ENCODE results near the gene TEN1.

The TEN1 gene

DNA sequence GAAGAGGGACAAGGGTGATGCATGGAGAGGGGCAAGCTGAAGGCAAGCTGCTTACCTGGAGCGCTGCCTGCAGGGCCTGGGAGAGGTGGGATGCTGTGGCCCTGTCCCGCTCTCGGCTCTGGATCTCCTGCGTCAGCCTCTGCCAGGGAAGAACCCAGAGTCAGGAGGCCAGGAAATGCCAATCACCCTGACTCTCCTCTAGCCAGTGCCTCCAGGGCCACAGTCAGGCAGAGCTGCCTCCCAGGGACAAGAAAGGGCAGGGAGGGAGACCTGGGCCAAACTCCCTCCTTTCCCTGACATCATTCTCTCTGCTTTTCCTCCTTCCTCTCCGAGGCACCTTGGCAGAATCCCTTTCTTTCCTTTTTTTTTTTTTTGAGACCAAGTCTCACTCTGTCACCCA is 32.9 kb downstream of the TEN1 start (continued):
- TF ChIP-seq BCL11A (tag by site-specific recombination; IDR thresholded peaks at IDR 0.05; ENCODE audit: low read depth) (no peak), GLI2 (tag by site-specific recombination; IDR thresholded peaks at IDR 0.05; ENCODE audit: borderline replicate concordance, low read depth) (no peak), ZNF76 (tag by site-specific recombination; IDR thresholded peaks at IDR 0.05; ENCODE audit: borderline replicate concordance, low read depth) (no peak), ZNF670 (tag by site-specific recombination; IDR thresholded peaks at IDR 0.05; ENCODE audit: low read depth) (no peak), ZNF521 (tag by site-specific recombination; IDR thresholded peaks at IDR 0.05) (no peak), ZSCAN23 (tag by site-specific recombination; IDR thresholded peaks at IDR 0.05) (no peak), ZBTB48 (tag by site-specific recombination; IDR thresholded peaks at IDR 0.05) (no peak)
- TF ChIP-seq, protein P1, sequence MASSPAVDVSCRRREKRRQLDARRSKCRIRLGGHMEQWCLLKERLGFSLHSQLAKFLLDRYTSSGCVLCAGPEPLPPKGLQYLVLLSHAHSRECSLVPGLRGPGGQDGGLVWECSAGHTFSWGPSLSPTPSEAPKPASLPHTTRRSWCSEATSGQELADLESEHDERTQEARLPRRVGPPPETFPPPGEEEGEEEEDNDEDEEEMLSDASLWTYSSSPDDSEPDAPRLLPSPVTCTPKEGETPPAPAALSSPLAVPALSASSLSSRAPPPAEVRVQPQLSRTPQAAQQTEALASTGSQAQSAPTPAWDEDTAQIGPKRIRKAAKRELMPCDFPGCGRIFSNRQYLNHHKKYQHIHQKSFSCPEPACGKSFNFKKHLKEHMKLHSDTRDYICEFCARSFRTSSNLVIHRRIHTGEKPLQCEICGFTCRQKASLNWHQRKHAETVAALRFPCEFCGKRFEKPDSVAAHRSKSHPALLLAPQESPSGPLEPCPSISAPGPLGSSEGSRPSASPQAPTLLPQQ (tag by site-specific recombination; IDR thresholded peaks at IDR 0.05) = no peak

GRCh38 chr17:76013377-76013932 is 34.4 kb downstream of the TEN1 start:
- ChIA-PET CTCF (interaction anchor here (0.5 to 8.4 kb wide), 59 partner anchors 11 to 737 kb away, joined by 3 to 136 read pairs (median 6); partner anchors contain the start of genes CDK3, EXOC7, GALR2 and MRPL38), POLR2A (interaction anchor here (0.6 to 1.8 kb wide), 5 partner anchors 16 to 66 kb away, joined by 5 to 11 read pairs (median 6); partner anchors contain the start of gene SRP68)
- Histone ChIP-seq H3K27ac (ENCODE audit: extremely low read depth, low read depth, low read length) (no peak overlapping the region), H3K9me3 (ENCODE audit: control insufficient read depth, insufficient read depth, low read depth, low read length) (no peaks in the 10 kb centered on the region), H3K4me3 (ENCODE audit: low read depth, low read length) (no peak overlapping the region), H3K36me3 (ENCODE audit: control insufficient read depth in 2 of 2, insufficient read depth in 1 of 2, low read length in 2 of 2) (no peaks in the 10 kb centered on the region), H3K4me1 (ENCODE audit: control insufficient read depth, insufficient read depth, low read length) (no peaks in the 10 kb centered on the region)
- TF ChIP-seq KLF9 (tag by site-specific recombination; IDR thresholded peaks at IDR 0.05; ENCODE audit: low read depth) = no peak

- Histone ChIP-seq H3K9me3 (ENCODE audit: control insufficient read depth, insufficient read depth, low read depth, low read length) (no peaks in the 10 kb centered on the region), H3K4me1 (ENCODE audit: control insufficient read depth, insufficient read depth, low read length) (no peaks in the 10 kb centered on the region), H3K4me3 (ENCODE audit: low read depth, low read length) (no peak overlapping the region), H3K36me3 (ENCODE audit: control insufficient read depth in 2 of 2, insufficient read depth in 1 of 2, low read length in 2 of 2) (no peaks in the 10 kb centered on the region), H3K27ac (ENCODE audit: extremely low read depth, low read depth, low read length) (no peak overlapping the region)
- POLR2A ChIA-PET = interaction anchor here (0.6 to 1.8 kb wide), 8 partner anchors 15 to 110 kb away, joined by 3 to 11 read pairs (median 5); partner anchors contain the start of gene SRP68
- CTCF ChIA-PET = interaction anchor here (0.5 to 8.4 kb wide), 81 partner anchors 8 to 736 kb away, joined by 3 to 136 read pairs (median 5); partner anchors contain the start of genes CDK3, EXOC7, GALR2 and MRPL38
- TF ChIP-seq KLF7 (tag by site-specific recombination; IDR thresholded peaks at IDR 0.05; ENCODE audit: borderline replicate concordance) = no peak
- peak; percentile 92 for TF ChIP-seq ZNF654 (tag by site-specific recombination; IDR thresholded peaks at IDR 0.05; ENCODE audit: low read depth)
- TF ChIP-seq ZEB2 (tag by site-specific recombination; IDR thresholded peaks at IDR 0.05) = peak; percentile 64
- TF ChIP-seq, protein P2, sequence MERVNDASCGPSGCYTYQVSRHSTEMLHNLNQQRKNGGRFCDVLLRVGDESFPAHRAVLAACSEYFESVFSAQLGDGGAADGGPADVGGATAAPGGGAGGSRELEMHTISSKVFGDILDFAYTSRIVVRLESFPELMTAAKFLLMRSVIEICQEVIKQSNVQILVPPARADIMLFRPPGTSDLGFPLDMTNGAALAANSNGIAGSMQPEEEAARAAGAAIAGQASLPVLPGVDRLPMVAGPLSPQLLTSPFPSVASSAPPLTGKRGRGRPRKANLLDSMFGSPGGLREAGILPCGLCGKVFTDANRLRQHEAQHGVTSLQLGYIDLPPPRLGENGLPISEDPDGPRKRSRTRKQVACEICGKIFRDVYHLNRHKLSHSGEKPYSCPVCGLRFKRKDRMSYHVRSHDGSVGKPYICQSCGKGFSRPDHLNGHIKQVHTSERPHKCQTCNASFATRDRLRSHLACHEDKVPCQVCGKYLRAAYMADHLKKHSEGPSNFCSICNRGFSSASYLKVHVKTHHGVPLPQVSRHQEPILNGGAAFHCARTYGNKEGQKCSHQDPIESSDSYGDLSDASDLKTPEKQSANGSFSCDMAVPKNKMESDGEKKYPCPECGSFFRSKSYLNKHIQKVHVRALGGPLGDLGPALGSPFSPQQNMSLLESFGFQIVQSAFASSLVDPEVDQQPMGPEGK (tag by site-specific recombination; IDR thresholded peaks at IDR 0.05) = 0 out of 2 replicates have a peak, but pooled peaks have one; percentile 25
- 0 out of 2 replicates have a peak, but pooled peaks have one; percentile 18 for TF ChIP-seq INSM2 (tag by site-specific recombination; IDR thresholded peaks at IDR 0.05)
- no peak for TF ChIP-seq ZNF211 (tag by site-specific recombination; IDR thresholded peaks at IDR 0.05; ENCODE audit: low read depth)
- TF ChIP-seq, protein P3, sequence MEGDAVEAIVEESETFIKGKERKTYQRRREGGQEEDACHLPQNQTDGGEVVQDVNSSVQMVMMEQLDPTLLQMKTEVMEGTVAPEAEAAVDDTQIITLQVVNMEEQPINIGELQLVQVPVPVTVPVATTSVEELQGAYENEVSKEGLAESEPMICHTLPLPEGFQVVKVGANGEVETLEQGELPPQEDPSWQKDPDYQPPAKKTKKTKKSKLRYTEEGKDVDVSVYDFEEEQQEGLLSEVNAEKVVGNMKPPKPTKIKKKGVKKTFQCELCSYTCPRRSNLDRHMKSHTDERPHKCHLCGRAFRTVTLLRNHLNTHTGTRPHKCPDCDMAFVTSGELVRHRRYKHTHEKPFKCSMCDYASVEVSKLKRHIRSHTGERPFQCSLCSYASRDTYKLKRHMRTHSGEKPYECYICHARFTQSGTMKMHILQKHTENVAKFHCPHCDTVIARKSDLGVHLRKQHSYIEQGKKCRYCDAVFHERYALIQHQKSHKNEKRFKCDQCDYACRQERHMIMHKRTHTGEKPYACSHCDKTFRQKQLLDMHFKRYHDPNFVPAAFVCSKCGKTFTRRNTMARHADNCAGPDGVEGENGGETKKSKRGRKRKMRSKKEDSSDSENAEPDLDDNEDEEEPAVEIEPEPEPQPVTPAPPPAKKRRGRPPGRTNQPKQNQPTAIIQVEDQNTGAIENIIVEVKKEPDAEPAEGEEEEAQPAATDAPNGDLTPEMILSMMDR (tag by site-specific recombination; IDR thresholded peaks at IDR 0.05) = peak; percentile 94
- TF ChIP-seq, protein P4, sequence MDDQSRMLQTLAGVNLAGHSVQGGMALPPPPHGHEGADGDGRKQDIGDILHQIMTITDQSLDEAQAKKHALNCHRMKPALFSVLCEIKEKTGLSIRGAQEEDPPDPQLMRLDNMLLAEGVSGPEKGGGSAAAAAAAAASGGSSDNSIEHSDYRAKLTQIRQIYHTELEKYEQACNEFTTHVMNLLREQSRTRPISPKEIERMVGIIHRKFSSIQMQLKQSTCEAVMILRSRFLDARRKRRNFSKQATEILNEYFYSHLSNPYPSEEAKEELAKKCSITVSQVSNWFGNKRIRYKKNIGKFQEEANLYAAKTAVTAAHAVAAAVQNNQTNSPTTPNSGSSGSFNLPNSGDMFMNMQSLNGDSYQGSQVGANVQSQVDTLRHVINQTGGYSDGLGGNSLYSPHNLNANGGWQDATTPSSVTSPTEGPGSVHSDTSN (CRISPR knock-in tag; IDR thresholded peaks at IDR 0.05) = 0 out of 2 replicates have a peak, but pooled peaks have one; percentile 22
- TF ChIP-seq ZNF274 (IDR thresholded peaks at IDR 0.05; ENCODE audit: low read length) = no peak
- TF ChIP-seq ZNF274 (tag by site-specific recombination; IDR thresholded peaks at IDR 0.05; ENCODE audit: borderline replicate concordance) = no peak
- TF ChIP-seq ZNF2 (tag by site-specific recombination; IDR thresholded peaks at IDR 0.05) = 0 out of 2 replicates have a peak, but pooled peaks have one; percentile 70
- no peak for TF ChIP-seq ZNF157 (tag by site-specific recombination; IDR thresholded peaks at IDR 0.05)
These were observed 35.3 kb downstream of the TEN1 start for GRCh38 chr17:76014100-76014924.
